ENCODE data around the gene SSH3. TPM values are rescaled to one million over a fixed set of nuclear protein-coding genes. Genes with fewer than 3 reads are reported as not detected.

SSH3 gene
- total and polyA plus RNA-seq, 2 of the 8 experiments (the other 6 are each of a cell fraction or from before 2014, with no cell fraction given), result 16.9 to 19.8 TPM

GRCh38 chr11:67323526-67323925, 20.2 kb downstream of the SSH3 start:
- H3K56ac ChIP-seq (replicated peaks; ENCODE audit: insufficient read length, low read depth, low read length), result no peak overlapping the region
- no peak overlapping the region for H3K23ac ChIP-seq (ENCODE audit: insufficient read length)
- TF ChIP-seq RFX5 (IDR thresholded peaks at IDR 0.05; ENCODE audit: borderline replicate concordance, low read depth, low read length) (no peak), POU5F1 (IDR thresholded peaks at IDR 0.05; ENCODE audit: low read depth, low read length) (no peak), SP1 (IDR thresholded peaks at IDR 0.05; ENCODE audit: low read depth, low read length) (no peak), EGR1 (IDR thresholded peaks at IDR 0.05; ENCODE audit: borderline replicate concordance, low read depth, low read length) (no peak), TBP (IDR thresholded peaks at IDR 0.05; ENCODE audit: low read depth, low read length) (no peak), SP2 (IDR thresholded peaks at IDR 0.05; ENCODE audit: low read length) (no peak), ZNF274 (IDR thresholded peaks at IDR 0.05; ENCODE audit: borderline replicate concordance, extremely low read depth, low read length) (no peak), KDM4A (IDR thresholded peaks at IDR 0.05; ENCODE audit: low read depth, low read length, severe bottlenecking) (no peak)
- no peak overlapping the region for H3K27ac ChIP-seq (ENCODE audit: low read depth, low read length)
- H2BK20ac ChIP-seq (ENCODE audit: low read length), result no peak overlapping the region
- no peak overlapping the region for H2BK15ac ChIP-seq (ENCODE audit: low read length)
- H3K18ac ChIP-seq (ENCODE audit: extremely low read depth, low read length), result no peak overlapping the region
- POLR2A ChIA-PET (ENCODE audit: partially characterized antibody), result interaction anchor here (0.7 to 1.2 kb wide), 5 partner anchors 8 to 91 kb away, joined by 3 to 4 read pairs (median 3); no protein-coding TSS in a partner anchor
- CTCF ChIA-PET (ENCODE audit: partially characterized antibody), result interaction anchor here (1.0 to 11.4 kb wide), 11 partner anchors 9 to 242 kb away, joined by 3 to 186 read pairs (median 6); partner anchors contain the start of genes GRK2 and POLD4
- no peak overlapping the region for H4K8ac ChIP-seq (ENCODE audit: extremely low read depth, insufficient read depth, low read length)
- WGBS, 2 experiments (ENCODE audit: extremely low coverage in 1 of 2, insufficient coverage in 1 of 2, insufficient read length in 1 of 2, insufficient replicate concordance in 2 of 2, low coverage in 1 of 2, low lambda C conversion rate in 2 of 2, missing lambda C conversion rate in 1 of 2), result 94% methylated on average over 7 of the region's 7 CpGs; no CpG with 5 or more reads in 1 of the 2 experiments
- peaks cover under 1 to 10% (median 6%) of the 10 kb centered on the region in 4 experiments; a peak in 6 of 7 replicates for H3K27me3 ChIP-seq (replicated peaks in 1 of 4; ENCODE audit: control insufficient read depth in 3 of 4, extremely low read depth in 1 of 4, insufficient read depth in 3 of 4, low read length in 3 of 4)
- H2BK120ac ChIP-seq (replicated peaks; ENCODE audit: low read depth, low read length), result no peak overlapping the region
- no peak for DNase-seq (ENCODE audit: low read depth in 1 of 2, low spot score in 2 of 2)
- H3K4me2 ChIP-seq (ENCODE audit: insufficient read depth in 1 of 2, low read depth in 2 of 2, low read length in 2 of 2), result no peak overlapping the region
- no peak overlapping the region for H2AK5ac ChIP-seq (ENCODE audit: low read depth, low read length)
- no peaks in the 10 kb centered on the region for H3K36me3 ChIP-seq (ENCODE audit: control insufficient read depth in 2 of 4, insufficient read depth in 4 of 4, low read length in 3 of 4)
- H3K79me1 ChIP-seq (ENCODE audit: low read depth, low read length), result no peaks in the 10 kb centered on the region
- no peak overlapping the region for H3K4ac ChIP-seq (replicated peaks; ENCODE audit: insufficient read length, low read depth, low read length)
- H2BK12ac ChIP-seq (ENCODE audit: low read depth, low read length), result no peak overlapping the region
- no peak overlapping the region for H4K5ac ChIP-seq (ENCODE audit: insufficient read length, low read depth, low read length)
- H3K79me2 ChIP-seq (ENCODE audit: control insufficient read depth in 1 of 2, insufficient read depth in 2 of 2, low read length in 2 of 2), result no peaks in the 10 kb centered on the region
- no peak overlapping the region for H3K4me3 ChIP-seq (ENCODE audit: extremely low read depth in 1 of 4, insufficient read depth in 2 of 4, low read depth in 3 of 4, low read length in 4 of 4)
- H3K9me3 ChIP-seq (ENCODE audit: insufficient read depth in 2 of 2, low read depth in 1 of 2, low read length in 1 of 2), result no peaks in the 10 kb centered on the region
- no peak overlapping the region for H3K14ac ChIP-seq (ENCODE audit: insufficient read length)
- no peaks in the 10 kb centered on the region for H3K23me2 ChIP-seq (ENCODE audit: low read depth, low read length)
- no peak for FAIRE-seq
- no peak overlapping the region for H2BK5ac ChIP-seq (ENCODE audit: low read depth, low read length)
- H4K91ac ChIP-seq (replicated peaks; ENCODE audit: insufficient read length, low read length), result no peak overlapping the region
- no peak overlapping the region for H3K9ac ChIP-seq (replicated peaks in 1 of 4; ENCODE audit: extremely low read depth in 1 of 4, low read depth in 3 of 4, low read length in 3 of 4)
- H2AFZ ChIP-seq (ENCODE audit: low read length), result no peak overlapping the region
- peaks cover 0 to 2% of the 10 kb centered on the region in 2 experiments for H4K20me1 ChIP-seq (replicated peaks in 1 of 2; ENCODE audit: control insufficient read depth in 1 of 2, insufficient read depth in 2 of 2, low read length in 2 of 2)
- no peaks in the 10 kb centered on the region for H3K4me1 ChIP-seq (replicated peaks in 1 of 4; ENCODE audit: control insufficient read depth in 3 of 4, insufficient read depth in 4 of 4, low read length in 3 of 4)
